C4-2B (cell line): ENCODE measurements around the gene TMEM128.

ENCODE experiments used
- ZFX ChIP-seq: fragments of 450-650 bp; IDR thresholded peaks from 2 replicates; pipeline ENCODE4 v1.6.1; 2017
- TF ChIP-seq, protein P1 (sequence below): fragments of 450-650 bp; conservative IDR thresholded peaks from 2 replicates; pipeline ENCODE4 v1.5.1; 2017; ENCODE audit warnings: mild to moderate bottlenecking

DNA sequence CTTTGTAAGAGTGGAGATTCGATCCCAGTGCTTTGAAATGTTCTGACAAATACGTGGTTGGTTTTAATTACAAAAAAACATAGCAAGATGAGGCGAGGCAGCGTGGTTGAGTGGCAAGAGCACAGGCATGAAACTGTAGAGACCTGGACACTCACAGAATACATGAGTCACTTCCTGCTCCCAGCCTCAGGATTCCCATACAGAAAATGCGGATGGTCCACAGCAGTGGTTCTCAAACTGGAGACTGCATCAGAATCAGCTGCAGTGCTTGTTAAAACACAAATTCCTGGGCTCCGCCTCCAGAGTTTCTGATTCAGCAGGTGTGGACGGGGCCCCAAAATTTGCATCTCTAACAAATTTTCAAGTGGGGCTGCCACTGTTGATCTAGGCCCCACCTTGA lies 31.4 kb downstream of the TMEM128 start:
- TF ChIP-seq, protein P1, sequence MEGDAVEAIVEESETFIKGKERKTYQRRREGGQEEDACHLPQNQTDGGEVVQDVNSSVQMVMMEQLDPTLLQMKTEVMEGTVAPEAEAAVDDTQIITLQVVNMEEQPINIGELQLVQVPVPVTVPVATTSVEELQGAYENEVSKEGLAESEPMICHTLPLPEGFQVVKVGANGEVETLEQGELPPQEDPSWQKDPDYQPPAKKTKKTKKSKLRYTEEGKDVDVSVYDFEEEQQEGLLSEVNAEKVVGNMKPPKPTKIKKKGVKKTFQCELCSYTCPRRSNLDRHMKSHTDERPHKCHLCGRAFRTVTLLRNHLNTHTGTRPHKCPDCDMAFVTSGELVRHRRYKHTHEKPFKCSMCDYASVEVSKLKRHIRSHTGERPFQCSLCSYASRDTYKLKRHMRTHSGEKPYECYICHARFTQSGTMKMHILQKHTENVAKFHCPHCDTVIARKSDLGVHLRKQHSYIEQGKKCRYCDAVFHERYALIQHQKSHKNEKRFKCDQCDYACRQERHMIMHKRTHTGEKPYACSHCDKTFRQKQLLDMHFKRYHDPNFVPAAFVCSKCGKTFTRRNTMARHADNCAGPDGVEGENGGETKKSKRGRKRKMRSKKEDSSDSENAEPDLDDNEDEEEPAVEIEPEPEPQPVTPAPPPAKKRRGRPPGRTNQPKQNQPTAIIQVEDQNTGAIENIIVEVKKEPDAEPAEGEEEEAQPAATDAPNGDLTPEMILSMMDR, result no peak
- no peak for TF ChIP-seq ZFX
